Stimulated activated CD8-positive, alpha-beta memory T cell treated with anti-CD3 and anti-CD28 coated beads, Interleukin-4, amount 100 ng/mL, for 48 hours (primary cell): ENCODE measurements around the gene ESPNL.

Experiments
- DNase-seq: peaks from one replicate; pipeline ENCODE4 v3.0.0-alpha.2; 2020

ESPNL gene

GRCh38 chr2:238143239-238143951, 43.3 kb downstream of the ESPNL start:
- no peak for DNase-seq

- DNase-seq: no peak
Measured at GRCh38 chr2:238144262-238144661, 44.1 kb downstream of the ESPNL start.

GRCh38 chr2:238145046-238145445, 44.9 kb downstream of the ESPNL start:
- DNase-seq: no peak

GRCh38 chr2:238145851-238146250, 45.7 kb downstream of the ESPNL start:
- no peak for DNase-seq

- no peak for DNase-seq
Measured at GRCh38 chr2:238146884-238147544, 46.9 kb downstream of the ESPNL start.

- DNase-seq: no peak
Measured at GRCh38 chr2:238148981-238149380, 48.8 kb downstream of the ESPNL start.

GRCh38 chr2:238149841-238150572, 49.9 kb downstream of the ESPNL start:
- DNase-seq: no peak

GRCh38 chr2:238150686-238151085, 50.5 kb downstream of the ESPNL start:
- DNase-seq: no peak

GRCh38 chr2:238151205-238151604, 51.1 kb downstream of the ESPNL start:
- DNase-seq: no peak

GRCh38 chr2:238151628-238152235, 51.6 kb downstream of the ESPNL start:
- DNase-seq: no peak

- no peak for DNase-seq
Measured at GRCh38 chr2:238152771-238153688, 52.9 kb downstream of the ESPNL start.

- no peak for DNase-seq
Measured at GRCh38 chr2:238154570-238154969, 54.4 kb downstream of the ESPNL start.

GRCh38 chr2:238155051-238155760, 55.1 kb downstream of the ESPNL start:
- no peak for DNase-seq

GRCh38 chr2:238155761-238156694, 55.9 kb downstream of the ESPNL start:
- DNase-seq: no peak

GRCh38 chr2:238157506-238158017, 57.4 kb downstream of the ESPNL start:
- no peak for DNase-seq

GRCh38 chr2:238158018-238158508, 57.9 kb downstream of the ESPNL start:
- no peak for DNase-seq

- DNase-seq: peak; percentile 75
Measured at GRCh38 chr2:238158509-238159070, 58.5 kb downstream of the ESPNL start, which contains the start of gene ERFE. Gene ERFE, plus strand, starts transcription at chr2:238158970. Its CDS starts 38 bp downstream, at chr2:238159008.

GRCh38 chr2:238159071-238159539, 59.0 kb downstream of the ESPNL start:
- peak; percentile 44 for DNase-seq

- no peak for DNase-seq
Measured at GRCh38 chr2:238159661-238160205, 59.6 kb downstream of the ESPNL start.
